OCI-LY7 (cell line): ENCODE measurements around the gene RASSF5. TPM values are rescaled to one million over a fixed set of nuclear protein-coding genes. Genes with fewer than 3 reads are reported as not detected.

Source experiments
- BruUV-seq: library from RNA; stranded (reverse); fragments of 400-500 nt; replicated peaks from 2 replicates; lab custom pipeline; 2021; lab: Mats Ljungman, UMichigan
- CTCF ChIA-PET: fragments of 300-600 bp; sonication (Branson Sonifier 250); formaldehyde crosslinking; loops from one replicate; lab custom pipeline; 2022; ENCODE audit warnings: antibody characterized with exemption; ENCODE audit not compliant: unreplicated experiment; lab: Charles Lee
- POLR2A ChIA-PET: fragments of 300-600 bp; sonication (Branson Sonifier 250); formaldehyde crosslinking; loops from one replicate; lab custom pipeline; 2022; ENCODE audit warnings: antibody characterized with exemption; lab: Charles Lee
- DNase-seq: peaks from one replicate; pipeline ENCODE4 v3.0.0-alpha.2; 2015; ENCODE audit warnings: low spot score
- H2AFZ ChIP-seq: fragments of 200-600 bp; sonication (generic), shearing (Covaris generic); 2 replicates; pipeline ENCODE4 v1.6.1; 2014; ENCODE audit warnings: mild to moderate bottlenecking, antibody characterized with exemption, low read length, moderate library complexity
- H3K27ac ChIP-seq: fragments of 200-600 bp; sonication (generic); 2 replicates; pipeline ENCODE4 v1.5.1; 2014; ENCODE audit warnings: mixed run types, low read depth, mild to moderate bottlenecking, moderate library complexity, low read length, inconsistent platforms; ENCODE audit not compliant: poor library complexity, severe bottlenecking
- H3K36me3 ChIP-seq: fragments of 200-600 bp; sonication (generic); 2 replicates; pipeline ENCODE4 v1.6.1; 2014; ENCODE audit warnings: mild to moderate bottlenecking, antibody characterized with exemption, low read length, moderate library complexity, mixed read lengths; ENCODE audit not compliant: insufficient read depth
- H3K4me1 ChIP-seq: fragments of 200-600 bp; sonication (generic); 2 replicates; pipeline ENCODE4 v1.5.1; 2014; ENCODE audit warnings: mild to moderate bottlenecking, low read length; ENCODE audit not compliant: insufficient read depth, poor library complexity, severe bottlenecking
- H3K4me2 ChIP-seq: fragments of 200-600 bp; sonication (generic); 2 replicates; pipeline ENCODE4 v1.6.1; 2014; ENCODE audit warnings: mild to moderate bottlenecking, low read length
- H3K4me3 ChIP-seq: fragments of 200-600 bp; sonication (generic); 2 replicates; pipeline ENCODE4 v1.5.1; 2014; ENCODE audit warnings: mild to moderate bottlenecking, low read depth, low read length; ENCODE audit not compliant: poor library complexity, severe bottlenecking
- H3K79me2 ChIP-seq: fragments of 200-600 bp; sonication (generic); 2 replicates; pipeline ENCODE4 v1.6.1; 2016; ENCODE audit warnings: low read depth, mild to moderate bottlenecking, low read length, moderate library complexity, mixed read lengths; ENCODE audit not compliant: insufficient read depth
- H3K9me2 ChIP-seq: fragments of 200-600 bp; sonication (generic); 2 replicates; pipeline ENCODE4 v1.6.1; 2016; ENCODE audit warnings: mild to moderate bottlenecking, low read length, mixed read lengths; ENCODE audit not compliant: insufficient read depth
- H3K9me3 ChIP-seq: fragments of 200-600 bp; sonication (generic); 2 replicates; pipeline ENCODE4 v1.6.1; 2014; ENCODE audit warnings: mild to moderate bottlenecking, mixed run types, low read length, mixed read lengths
- H4K20me1 ChIP-seq: fragments of 200-600 bp; sonication (generic); 2 replicates; pipeline ENCODE4 v1.6.1; 2014; ENCODE audit warnings: mild to moderate bottlenecking, antibody characterized with exemption, low read length, moderate library complexity, mixed read lengths; ENCODE audit not compliant: insufficient read depth
- CTCF ChIP-seq: fragments of 200-600 bp; sonication (generic); conservative IDR thresholded peaks from 2 replicates; pipeline ENCODE4 v1.5.1; 2014; ENCODE audit warnings: mild to moderate bottlenecking, antibody characterized with exemption, low read length, moderate library complexity, mixed read lengths
- EZH2phosphoT487 ChIP-seq: fragments of 200-600 bp; sonication (generic); IDR thresholded peaks from 2 replicates; pipeline ENCODE4 v1.6.1; 2018; ENCODE audit warnings: low read depth, borderline replicate concordance, mild to moderate bottlenecking, mixed run types, antibody characterized with exemption, low read length, moderate library complexity, mixed read lengths
- intact Hi-C: fragments of 100-400 bp; cut with micrococcal nuclease; formaldehyde crosslinking; loops from one replicate; pipeline ENCODE4 v1.10.0; 2022; ENCODE audit not compliant: unreplicated experiment
- total RNA-seq, 2 experiments: library from RNA; depleted of rRNA in 1 of 2; stranded (reverse); fragments of >200 nt in 1 of 2; shearing (Covaris generic) in 1 of 2; gene quantifications; 2 replicates each; pipeline ENCODE4 v1.2.3, GENCODE V29; 2014 to 2022

The RASSF5 gene
- total RNA-seq, 2 experiments from 2014 or later: 19.8 to 25.7 TPM

GRCh38 chr1:206551296-206551985 is 44.1 kb downstream of the RASSF5 start:
- BruUV-seq: no TSS peak
- H3K4me1 ChIP-seq: peaks cover 19% of the 10 kb centered on the region
- no peaks in the 10 kb centered on the region for H3K9me2 ChIP-seq
- H3K4me2 ChIP-seq: no peak overlapping the region
- H4K20me1 ChIP-seq: no peaks in the 10 kb centered on the region
- no peaks in the 10 kb centered on the region for H3K36me3 ChIP-seq
- no peak overlapping the region for H2AFZ ChIP-seq
- no peaks in the 10 kb centered on the region for H3K9me3 ChIP-seq
- ChIA-PET CTCF (interaction anchor here (1.4 kb wide), 1 partner anchor 29 kb away, joined by 4 read pairs; no protein-coding TSS in a partner anchor), POLR2A (interaction anchor here (0.7 to 1.0 kb wide), 2 partner anchors 15 to 70 kb away, joined by 3 to 6 read pairs; no protein-coding TSS in a partner anchor)
- no peak for DNase-seq
- H3K27ac ChIP-seq: no peak overlapping the region
- no peak for TF ChIP-seq CTCF
- no peak overlapping the region for H3K4me3 ChIP-seq
- H3K79me2 ChIP-seq: no peaks in the 10 kb centered on the region
- intact Hi-C loops: no loop called here

GRCh38 chr1:206551986-206552326 is 44.6 kb downstream of the RASSF5 start:
- Histone ChIP-seq H2AFZ (no peak overlapping the region), H3K9me2 (no peaks in the 10 kb centered on the region), H3K4me1 (peaks cover 24% of the 10 kb centered on the region), H4K20me1 (no peaks in the 10 kb centered on the region), H3K36me3 (no peaks in the 10 kb centered on the region), H3K79me2 (no peaks in the 10 kb centered on the region), H3K9me3 (no peaks in the 10 kb centered on the region), H3K27ac (no peak overlapping the region), H3K4me3 (no peak overlapping the region), H3K4me2 (no peak overlapping the region)
- ChIA-PET POLR2A (interaction anchor here (1.0 kb wide), 1 partner anchor 15 kb away, joined by 6 read pairs; no protein-coding TSS in a partner anchor), CTCF (interaction anchor here (1.4 kb wide), 1 partner anchor 29 kb away, joined by 4 read pairs; no protein-coding TSS in a partner anchor)
- intact Hi-C loops: no loop called here
- DNase-seq: no peak
- TF ChIP-seq CTCF (no peak), EZH2phosphoT487 (no peak)
- no TSS peak for BruUV-seq

- H4K20me1 ChIP-seq: no peaks in the 10 kb centered on the region
- peaks cover 7% of the 10 kb centered on the region; the same call in 1 of the 2 replicates for H3K79me2 ChIP-seq
- no peak for TF ChIP-seq EZH2phosphoT487
- TF ChIP-seq CTCF: no peak
- no TSS peak for BruUV-seq
- intact Hi-C loops: no loop called here
- no peaks in the 10 kb centered on the region for H3K9me3 ChIP-seq
- no peak overlapping the region for H3K4me2 ChIP-seq
- H3K4me3 ChIP-seq: no peak overlapping the region
- H3K9me2 ChIP-seq: no peaks in the 10 kb centered on the region
- ChIA-PET POLR2A (interaction anchor here (0.9 to 2.2 kb wide), 5 partner anchors 9 to 84 kb away, joined by 3 to 18 read pairs (median 7); partner anchors contain the start of gene IKBKE), CTCF (interaction anchor here (0.6 kb wide), 1 partner anchor 9 kb away, joined by 5 read pairs; no protein-coding TSS in a partner anchor)
- peaks cover 43% of the 10 kb centered on the region for H3K4me1 ChIP-seq
- no peak for DNase-seq
- H3K27ac ChIP-seq: no peak overlapping the region
- H3K36me3 ChIP-seq: no peaks in the 10 kb centered on the region
- no peak overlapping the region for H2AFZ ChIP-seq
Observed at GRCh38 chr1:206554211-206554610, 46.9 kb downstream of the RASSF5 start.
